Fibroblast of skin of left quadriceps (primary cell): ENCODE results near the gene LZTFL1.
A peak's percentile ranks its signal among the peaks of the same experiment; 100 is the strongest.

ENCODE experiments used
- DNase-seq, 2 experiments: peaks; one replicate each; pipeline ENCODE4 v3.0.0-alpha.2; 2013; ENCODE audit warnings: low read depth in 2 of 2

The LZTFL1 gene, protein sequence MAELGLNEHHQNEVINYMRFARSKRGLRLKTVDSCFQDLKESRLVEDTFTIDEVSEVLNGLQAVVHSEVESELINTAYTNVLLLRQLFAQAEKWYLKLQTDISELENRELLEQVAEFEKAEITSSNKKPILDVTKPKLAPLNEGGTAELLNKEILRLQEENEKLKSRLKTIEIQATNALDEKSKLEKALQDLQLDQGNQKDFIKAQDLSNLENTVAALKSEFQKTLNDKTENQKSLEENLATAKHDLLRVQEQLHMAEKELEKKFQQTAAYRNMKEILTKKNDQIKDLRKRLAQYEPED

GRCh38 chr3:45841757-45842491 is at the start of gene LZTFL1:
TSS of gene LZTFL1 (minus strand) at chr3:45842119. CDS start at chr3:45841991, 128 bp downstream.
- DNase-seq, result peak; percentile 93 to 94

GRCh38 chr3:45890405-45890804 is 48.5 kb upstream of the LZTFL1 start:
- no peak for DNase-seq

- DNase-seq, result no peak
Observed at GRCh38 chr3:45889337-45889736, 47.4 kb upstream of the LZTFL1 start.

- no peak for DNase-seq
Observed at GRCh38 chr3:45887759-45888511, 46.0 kb upstream of the LZTFL1 start.

- no peak for DNase-seq
Observed at GRCh38 chr3:45887285-45887684, 45.4 kb upstream of the LZTFL1 start.

- no peak for DNase-seq
Observed at GRCh38 chr3:45885979-45886705, 44.2 kb upstream of the LZTFL1 start, which contains the start of gene CCR9. TSS of gene CCR9 (plus strand) at chr3:45886543. CDS start at chr3:45894934, 8,391 bp downstream.

DNA sequence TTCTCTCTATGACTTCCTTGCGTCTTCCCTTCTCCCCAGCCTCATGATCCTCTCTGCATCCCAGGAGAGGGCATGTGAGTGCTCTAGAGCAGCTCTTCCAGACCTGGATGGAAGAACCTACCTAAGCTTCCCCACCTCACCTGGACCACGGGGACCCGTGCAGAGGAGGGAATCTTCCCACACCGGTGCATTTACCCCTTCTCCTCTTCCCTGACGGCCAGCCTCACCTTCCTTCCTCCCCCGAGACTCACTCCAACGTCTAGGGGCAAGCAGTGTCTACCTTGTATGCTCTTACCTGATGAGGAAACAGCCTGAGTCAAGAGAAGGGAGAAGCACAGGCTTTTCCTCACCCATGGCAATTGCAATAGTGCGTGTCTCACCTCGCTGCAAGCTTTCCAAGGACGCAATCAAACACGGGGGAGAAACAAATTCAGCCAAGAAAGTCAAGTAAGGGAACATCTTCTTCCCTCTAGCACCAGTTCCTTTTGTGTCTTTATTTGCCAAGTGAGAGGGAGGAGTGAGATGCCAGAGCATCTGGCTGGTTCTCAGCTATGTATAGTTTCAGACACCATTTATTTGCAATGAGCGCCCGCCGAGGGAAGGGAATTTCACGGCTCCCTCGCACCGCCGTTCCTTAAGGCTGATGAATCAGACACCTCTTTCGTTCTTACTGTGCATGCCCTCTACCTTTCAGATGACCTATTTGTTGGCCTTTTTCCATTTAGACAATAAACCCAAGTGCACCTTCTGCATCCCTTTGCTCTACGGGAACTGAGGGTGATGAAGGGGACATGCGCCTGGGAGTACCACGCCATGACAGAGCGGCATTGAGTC is 42.7 kb upstream of the LZTFL1 start:
- DNase-seq, result no peak

GRCh38 chr3:45881078-45882022 is 39.4 kb upstream of the LZTFL1 start:
- no peak for DNase-seq

DNA sequence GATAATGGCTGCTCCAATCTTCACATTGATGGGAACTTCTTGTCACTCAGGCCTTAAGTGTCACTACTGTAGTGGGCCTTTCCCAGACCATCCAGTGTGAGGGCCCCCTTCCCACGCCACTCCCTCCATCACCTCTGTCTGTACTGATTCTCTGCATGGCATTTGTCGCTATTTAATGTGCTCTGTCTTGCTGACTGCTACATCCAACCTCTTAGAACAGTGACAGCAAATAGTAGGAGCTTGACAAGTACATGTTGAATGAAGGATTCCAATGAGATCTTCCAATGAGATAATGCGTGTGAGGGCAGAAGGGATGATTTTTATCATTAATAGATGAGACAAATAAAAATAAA is 38.8 kb upstream of the LZTFL1 start:
- DNase-seq, result no peak

GRCh38 chr3:45878124-45878523 is 36.2 kb upstream of the LZTFL1 start:
- no peak for DNase-seq

DNA sequence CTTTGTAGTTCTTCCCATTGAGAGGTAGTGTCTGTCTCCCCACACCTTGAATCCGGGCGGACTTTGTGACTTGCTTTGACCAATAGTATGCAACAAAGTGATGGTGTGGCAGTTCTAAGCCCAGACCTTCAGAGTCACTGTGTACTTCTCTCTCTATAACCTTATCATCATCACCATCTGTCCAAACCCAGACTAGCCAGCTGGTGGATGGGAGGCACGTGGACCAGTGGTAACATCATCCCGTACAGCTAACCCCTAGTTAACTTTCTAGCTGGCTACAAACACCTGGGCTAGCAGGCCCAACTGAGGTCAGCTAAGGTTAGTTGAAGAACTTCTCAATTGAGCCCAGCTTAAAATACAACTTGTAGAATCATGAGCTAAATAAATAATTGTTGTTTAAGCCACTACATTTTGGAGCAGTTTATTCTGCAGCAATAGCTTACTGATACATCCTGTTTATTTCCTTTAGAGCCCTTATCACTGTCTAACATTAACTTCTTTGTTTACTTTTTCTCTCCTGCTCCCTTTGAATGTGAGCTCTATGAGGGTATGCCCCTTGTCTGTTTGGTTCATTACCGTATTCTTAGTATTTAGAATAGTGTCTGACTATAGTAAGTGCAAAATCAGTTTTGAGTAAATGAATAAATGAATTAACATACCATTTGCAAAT is 32.9 kb upstream of the LZTFL1 start:
- no peak for DNase-seq

DNA sequence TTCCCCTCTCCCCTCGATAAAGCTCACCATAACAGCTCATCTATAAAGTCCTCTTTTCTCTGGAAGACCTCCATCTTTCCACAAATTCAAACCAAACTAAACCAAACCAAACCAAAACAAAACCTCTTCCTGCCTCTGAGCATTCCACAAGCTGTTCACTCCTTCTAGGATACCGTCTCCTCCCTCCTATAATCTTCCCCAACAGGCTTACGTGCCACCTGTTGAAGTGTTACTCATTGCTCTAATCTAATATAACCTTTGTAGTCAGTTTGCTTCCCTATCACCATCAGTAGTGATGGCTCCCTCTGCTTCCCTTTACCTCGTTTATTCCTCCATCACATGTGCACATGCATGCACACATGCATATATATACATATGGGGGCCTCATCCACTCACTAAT is 31.7 kb upstream of the LZTFL1 start:
- no peak for DNase-seq

- no peak for DNase-seq
Observed at GRCh38 chr3:45873036-45873435, 31.1 kb upstream of the LZTFL1 start.

DNA sequence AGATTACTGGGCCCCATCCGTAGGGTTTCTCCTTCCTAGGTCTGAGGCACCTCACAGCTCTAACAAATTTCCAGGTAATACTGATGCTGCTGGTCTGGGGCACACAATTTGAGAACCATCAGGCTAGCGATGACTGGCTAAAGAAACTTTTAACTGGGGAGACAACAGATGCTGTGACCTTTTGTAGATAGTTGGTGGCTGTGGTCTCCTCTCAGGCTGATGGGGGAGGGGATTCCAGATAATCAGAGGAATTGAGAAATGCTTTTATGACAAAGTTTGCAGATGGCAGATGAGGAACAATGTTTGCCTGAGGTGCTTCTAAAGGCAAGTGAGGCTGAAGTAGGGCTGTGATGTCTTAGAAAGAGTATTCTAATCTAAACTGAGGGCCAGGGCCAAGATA is 30.6 kb upstream of the LZTFL1 start:
- DNase-seq, result no peak

- no peak for DNase-seq
Observed at GRCh38 chr3:45871780-45872179, 29.9 kb upstream of the LZTFL1 start.

DNA sequence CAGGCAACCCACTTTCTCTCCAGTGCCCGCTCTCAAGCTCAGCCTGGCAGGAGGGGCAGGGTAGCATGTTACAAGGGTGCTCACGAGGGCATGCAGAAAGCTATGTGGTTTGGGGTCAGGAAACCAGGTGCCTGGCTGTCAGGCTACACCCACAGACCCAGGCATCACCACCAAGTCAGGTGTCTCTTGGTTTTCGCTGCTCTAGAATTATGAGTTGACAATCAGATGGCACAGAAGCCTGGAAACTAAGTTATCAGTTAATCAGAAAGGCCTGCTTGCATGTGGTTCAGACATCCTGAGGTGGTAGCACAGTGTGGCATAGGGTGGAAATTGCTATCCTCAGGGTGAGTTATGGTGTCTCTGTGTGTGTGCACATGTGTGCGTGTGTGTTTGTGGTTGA is 28.2 kb upstream of the LZTFL1 start:
- DNase-seq, result no peak

DNA sequence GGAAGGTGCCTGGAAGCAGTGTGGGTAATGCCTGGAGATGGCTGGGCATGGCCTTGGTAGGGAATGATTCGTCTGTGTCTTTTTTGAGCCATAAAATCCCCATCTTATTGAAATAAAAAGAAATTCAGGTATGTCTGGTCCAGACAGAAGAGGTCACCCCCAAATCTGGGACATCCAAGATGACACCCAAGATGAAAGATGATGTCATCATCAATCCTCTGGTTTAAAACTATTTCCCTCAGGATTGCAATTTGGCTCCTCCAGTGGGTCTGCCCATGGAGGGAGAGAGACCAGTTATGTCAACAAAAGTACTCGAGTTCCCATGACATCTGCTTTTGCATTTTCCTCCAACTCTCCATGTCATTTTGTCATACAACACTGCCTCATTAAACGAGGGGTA is 27.7 kb upstream of the LZTFL1 start:
- no peak for DNase-seq

DNA sequence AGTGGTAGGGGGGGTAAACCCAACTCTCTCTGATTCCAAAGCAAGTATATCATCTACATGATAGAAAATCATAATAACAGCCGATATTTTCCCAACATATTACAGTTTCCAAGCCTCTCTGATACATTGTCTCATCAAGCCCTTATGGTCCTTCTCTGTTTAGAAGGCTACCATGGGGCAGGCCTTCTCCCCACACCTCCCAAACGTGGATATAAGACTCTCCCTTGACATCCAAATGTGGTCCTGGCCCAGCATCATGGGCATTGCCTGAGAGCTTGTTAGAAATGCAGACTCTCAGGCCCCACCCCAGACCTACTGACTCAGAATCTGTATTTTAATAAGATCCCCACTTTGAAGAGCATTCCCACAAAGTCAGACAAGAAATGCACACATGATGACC is 26.7 kb upstream of the LZTFL1 start:
- no peak for DNase-seq

DNA sequence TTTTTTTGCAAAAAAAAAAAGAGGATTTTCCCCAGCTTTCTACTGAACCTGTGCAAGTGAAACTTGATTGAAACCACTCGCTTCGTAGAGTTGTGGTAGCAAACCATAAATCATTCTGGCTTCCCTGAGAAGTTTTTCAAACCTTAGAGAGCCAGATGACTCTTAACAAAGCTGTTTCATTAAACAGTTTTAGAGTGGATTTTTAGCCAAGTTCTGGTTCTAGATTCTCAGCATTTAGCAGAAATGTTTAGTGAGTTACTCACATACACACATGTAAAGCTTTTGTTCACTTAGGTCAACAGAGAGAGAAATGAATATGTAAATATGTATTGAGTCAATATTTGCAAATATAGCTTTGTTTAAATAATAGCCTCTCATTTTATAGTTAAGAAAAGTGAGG is 26.3 kb upstream of the LZTFL1 start:
- no peak for DNase-seq
